AG04450 (cell line): Measurements from ENCODE around the gene BLCAP. TPM values are rescaled to one million over a fixed set of nuclear protein-coding genes. Genes with fewer than 3 reads are reported as not detected.

Source experiments
- CTCF ChIA-PET: fragments of 300-600, 350-600 bp; formaldehyde crosslinking; extraction: SDS; loops from one replicate; lab custom pipeline; 2022; ENCODE audit warnings: antibody characterized with exemption, inconsistent platforms; lab: Charles Lee
- POLR2A ChIA-PET: fragments of 350-600 bp; formaldehyde crosslinking; extraction: SDS; loops from one replicate; lab custom pipeline; 2021; ENCODE audit warnings: antibody characterized with exemption, inconsistent platforms; lab: Yijun Ruan, JAX
- DNase-seq: peaks from one replicate; pipeline ENCODE4 v3.0.0-alpha.2; 2011; ENCODE audit warnings: low read depth, low spot score
- H3K27ac ChIP-seq: one replicate; pipeline ENCODE4 v1.5.1; 2012; ENCODE audit warnings: low read depth, low read length, control low read depth
- H3K27me3 ChIP-seq: one replicate; pipeline ENCODE4 v1.6.0; 2012; ENCODE audit warnings: low read length; ENCODE audit not compliant: control insufficient read depth, insufficient read depth
- H3K4me3 ChIP-seq: 2 replicates; pipeline ENCODE4 v1.5.1; 2011; ENCODE audit warnings: mild to moderate bottlenecking, low read depth, low read length, control low read depth
- H3K9me3 ChIP-seq: 2 replicates; pipeline ENCODE4 v1.5.1; 2012; ENCODE audit warnings: low read length; ENCODE audit not compliant: control insufficient read depth, insufficient read depth
- polyA plus RNA-seq: library from polyadenylated mRNA; depleted of rRNA; stranded (reverse); fragments of >200 nt; gene quantifications from 2 replicates; pipeline ENCODE4 v1.2.3, GENCODE V29; 2011
- TF ChIP-seq, protein P1 (sequence below): IDR thresholded peaks from 2 replicates; pipeline ENCODE4 v1.5.1; 2011; ENCODE audit warnings: low read depth, low read length, control low read depth, inconsistent platforms

The BLCAP gene
- polyA plus RNA-seq, 1 experiment = 94.1 TPM

DNA sequence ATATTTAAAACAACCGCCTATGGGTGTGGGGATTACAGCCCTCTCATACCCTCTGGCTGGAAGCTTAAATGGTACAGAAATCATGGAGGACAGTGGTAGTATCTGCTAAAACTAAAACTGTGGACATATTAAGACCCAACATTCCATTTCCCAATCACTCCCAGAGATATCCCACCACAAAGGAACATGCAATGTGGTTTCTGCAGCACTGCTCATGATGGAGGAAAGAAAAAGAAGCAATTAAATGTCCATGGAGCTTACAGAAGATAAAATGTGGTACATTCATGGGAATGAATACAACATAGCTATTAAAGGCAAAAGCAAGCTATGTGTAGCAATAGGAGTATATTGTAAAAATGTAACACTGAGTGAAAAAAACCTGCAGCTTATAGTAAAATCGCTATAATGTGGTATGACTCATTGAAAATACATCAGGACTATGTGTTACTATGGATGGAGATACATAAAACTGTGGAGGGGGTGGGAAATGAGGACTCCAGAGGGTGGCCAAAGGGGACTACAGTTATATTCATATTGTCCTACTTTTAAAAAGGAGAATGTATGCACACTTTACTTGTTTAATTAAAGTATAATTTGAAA lies 29.5 kb downstream of the BLCAP start:
- DNase-seq = no peak
- H3K27ac ChIP-seq = no peak overlapping the region
- TF ChIP-seq, protein P1, sequence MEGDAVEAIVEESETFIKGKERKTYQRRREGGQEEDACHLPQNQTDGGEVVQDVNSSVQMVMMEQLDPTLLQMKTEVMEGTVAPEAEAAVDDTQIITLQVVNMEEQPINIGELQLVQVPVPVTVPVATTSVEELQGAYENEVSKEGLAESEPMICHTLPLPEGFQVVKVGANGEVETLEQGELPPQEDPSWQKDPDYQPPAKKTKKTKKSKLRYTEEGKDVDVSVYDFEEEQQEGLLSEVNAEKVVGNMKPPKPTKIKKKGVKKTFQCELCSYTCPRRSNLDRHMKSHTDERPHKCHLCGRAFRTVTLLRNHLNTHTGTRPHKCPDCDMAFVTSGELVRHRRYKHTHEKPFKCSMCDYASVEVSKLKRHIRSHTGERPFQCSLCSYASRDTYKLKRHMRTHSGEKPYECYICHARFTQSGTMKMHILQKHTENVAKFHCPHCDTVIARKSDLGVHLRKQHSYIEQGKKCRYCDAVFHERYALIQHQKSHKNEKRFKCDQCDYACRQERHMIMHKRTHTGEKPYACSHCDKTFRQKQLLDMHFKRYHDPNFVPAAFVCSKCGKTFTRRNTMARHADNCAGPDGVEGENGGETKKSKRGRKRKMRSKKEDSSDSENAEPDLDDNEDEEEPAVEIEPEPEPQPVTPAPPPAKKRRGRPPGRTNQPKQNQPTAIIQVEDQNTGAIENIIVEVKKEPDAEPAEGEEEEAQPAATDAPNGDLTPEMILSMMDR = no peak
- no peaks in the 10 kb centered on the region; the same call in 1 of the 2 replicates for H3K9me3 ChIP-seq
- ChIA-PET CTCF (no interaction called here), POLR2A (interaction anchor here (0.6 kb wide), 1 partner anchor 12 kb away, joined by 6 read pairs; no protein-coding TSS in a partner anchor)
- no peaks in the 10 kb centered on the region for H3K27me3 ChIP-seq
- H3K4me3 ChIP-seq = no peak overlapping the region

DNA sequence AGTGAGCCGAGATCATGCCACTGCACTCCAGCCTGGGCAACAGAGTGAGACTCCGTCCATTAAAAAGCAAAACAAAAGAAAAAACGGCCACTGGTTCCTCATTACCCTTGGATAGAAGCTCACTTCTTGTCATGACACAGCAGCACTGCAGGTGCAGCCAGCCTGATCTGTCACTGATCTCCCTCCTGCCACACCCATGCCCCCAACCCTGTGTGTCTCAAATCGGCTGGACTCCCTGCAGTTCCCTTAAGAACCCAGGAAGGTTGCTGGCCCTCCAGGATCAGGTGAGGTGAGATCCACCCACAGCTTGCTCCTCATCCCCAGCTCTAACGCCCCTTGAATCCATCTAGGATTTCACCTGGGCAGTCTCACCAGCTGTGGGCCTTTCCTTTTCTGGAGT lies 32.9 kb downstream of the BLCAP start:
- no peak for DNase-seq
- Histone ChIP-seq H3K9me3 (no peaks in the 10 kb centered on the region), H3K4me3 (no peak overlapping the region), H3K27ac (no peak overlapping the region), H3K27me3 (peaks cover 3% of the 10 kb centered on the region)
- ChIA-PET CTCF (no interaction called here), POLR2A (no interaction called here)
- TF ChIP-seq, protein P1 = no peak

DNA sequence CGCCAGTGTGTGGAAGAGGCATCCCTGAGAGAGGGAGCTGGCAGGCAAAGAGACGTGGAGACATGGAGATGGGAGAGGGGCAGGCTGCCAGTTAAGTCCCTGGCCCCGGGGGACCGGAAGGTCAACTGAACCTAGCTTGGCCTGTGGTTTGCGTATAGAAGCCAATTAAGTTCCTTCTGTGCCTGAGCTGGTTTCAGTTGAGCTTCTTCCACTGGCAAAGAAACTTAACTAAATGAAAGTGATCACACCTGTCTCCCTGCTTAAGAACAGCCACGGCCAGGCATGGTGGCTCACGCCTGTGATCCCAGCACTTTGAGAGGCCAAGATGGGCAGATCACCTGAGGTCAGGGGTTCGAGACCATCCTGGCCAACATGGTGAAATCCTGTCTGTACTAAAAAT lies 33.4 kb downstream of the BLCAP start:
- DNase-seq = no peak
- CTCF ChIA-PET = no interaction called here
- POLR2A ChIA-PET = no interaction called here
- TF ChIP-seq, protein P1 = no peak
- Histone ChIP-seq H3K27me3 (peaks cover 3% of the 10 kb centered on the region), H3K9me3 (no peaks in the 10 kb centered on the region), H3K27ac (no peak overlapping the region), H3K4me3 (no peak overlapping the region)

DNA sequence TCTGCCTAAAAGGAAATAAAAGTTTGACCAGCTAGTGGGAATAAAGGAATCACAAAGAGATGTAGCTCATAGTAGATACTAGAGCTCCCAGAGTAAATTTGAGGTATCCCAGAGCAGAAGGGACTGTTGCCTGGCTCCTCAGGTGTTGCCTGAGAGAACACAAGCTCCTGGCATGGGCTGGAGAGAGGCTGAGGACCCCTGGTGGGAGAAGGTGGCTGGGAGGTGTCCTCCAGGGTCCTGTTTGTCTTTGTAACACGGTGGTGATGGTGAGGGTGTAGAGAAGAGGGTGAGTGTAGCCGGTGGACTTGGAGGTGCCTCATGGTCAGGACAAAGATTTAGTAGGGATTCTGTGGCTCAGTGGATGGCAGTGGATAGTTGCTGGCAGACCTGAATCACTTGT lies 34.7 kb downstream of the BLCAP start:
- Histone ChIP-seq H3K4me3 (no peak overlapping the region), H3K27me3 (peaks cover 5% of the 10 kb centered on the region), H3K27ac (no peak overlapping the region), H3K9me3 (no peaks in the 10 kb centered on the region)
- TF ChIP-seq, protein P1 = no peak
- POLR2A ChIA-PET = no interaction called here
- CTCF ChIA-PET = no interaction called here
- DNase-seq = no peak

DNA sequence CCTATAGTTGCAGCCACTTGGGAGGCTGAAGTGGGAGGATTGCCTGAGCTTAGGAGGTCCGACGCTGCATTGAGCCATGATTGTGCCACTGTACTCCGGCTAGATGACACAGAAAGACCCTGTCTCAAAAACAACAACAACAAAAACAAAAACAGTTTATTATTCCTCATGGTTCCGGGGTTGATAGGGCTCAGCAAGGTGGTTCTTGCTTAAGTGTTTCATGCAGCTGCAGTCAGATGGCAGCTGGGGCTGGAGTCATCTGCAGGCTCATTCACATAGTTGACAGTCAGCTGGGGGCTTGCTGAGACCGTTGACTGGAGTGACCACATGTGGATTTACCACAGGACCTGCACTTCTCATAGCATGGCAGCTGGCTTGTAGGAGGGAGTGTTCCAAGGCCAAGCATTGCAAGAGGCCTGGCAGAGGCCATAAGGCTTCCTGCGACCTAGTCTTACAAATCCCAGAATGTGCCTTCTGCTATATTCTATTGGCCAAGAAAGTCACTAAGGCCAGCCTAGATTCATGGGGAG lies 35.5 kb downstream of the BLCAP start:
- Histone ChIP-seq H3K4me3 (no peak overlapping the region), H3K27ac (no peak overlapping the region), H3K9me3 (no peaks in the 10 kb centered on the region), H3K27me3 (peaks cover 9% of the 10 kb centered on the region)
- POLR2A ChIA-PET = no interaction called here
- DNase-seq = no peak
- CTCF ChIA-PET = no interaction called here
- TF ChIP-seq, protein P1 = no peak
